Transverse colon (tissue), 4 donors: ENCODE measurements around the gene OSBPL6.
"Not testable (repeated sequence)": the region's sequence is repeated elsewhere in the genome, so short reads cannot be mapped to it uniquely, and the experiment has no call there.

Experiments used
- CTCF ChIP-seq, 5 experiments: fragments of 200-600 bp in 3 of 5; fragments of 450-650 bp in 2 of 5; sonication (generic) in 3 of 5; IDR thresholded peaks; 1 replicate in 2 of 5; 2 replicates in 3 of 5; pipeline ENCODE4 v1.5.1; 2016 to 2017; ENCODE audit warnings: antibody characterized with exemption in 5 of 5, inconsistent platforms in 3 of 5, mild to moderate bottlenecking in 2 of 5, moderate library complexity in 1 of 5
- EP300 ChIP-seq: sonication (generic); formaldehyde crosslinking; IDR thresholded peaks from one replicate; pipeline ENCODE4 v1.6.1; 2017; ENCODE audit warnings: antibody characterized with exemption, low read depth
- POLR2A ChIP-seq: fragments of 450-650 bp; IDR thresholded peaks from one replicate; pipeline ENCODE4 v1.6.1; 2016; ENCODE audit warnings: antibody characterized with exemption, mild to moderate bottlenecking, moderate library complexity
- POLR2AphosphoS5 ChIP-seq, 3 donors: sonication (generic); formaldehyde crosslinking; IDR thresholded peaks; one replicate each; pipeline ENCODE4 v1.6.1; 2016; ENCODE audit warnings: antibody characterized with exemption in 3 of 3

GRCh38 chr2:178323331-178323730, 129.0 kb downstream of the OSBPL6 start:
- TF ChIP-seq CTCF (IDR thresholded peaks at IDR 0.05); POLR2A; POLR2AphosphoS5 (IDR thresholded peaks at IDR 0.05); EP300: not testable (repeated sequence)
